ENCODE data around the gene RIGI. TPM values are rescaled to one million over a fixed set of nuclear protein-coding genes. Genes with fewer than 3 reads are reported as not detected.
A peak's percentile ranks its signal among the peaks of the same experiment; 100 is the strongest.
"Not testable (repeated sequence)": the region's sequence is repeated elsewhere in the genome, so short reads cannot be mapped to it uniquely, and the experiment has no call there.

Gene RIGI
- total RNA-seq = 17.3 and 18.0 TPM in 2 replicates
- polyA plus RNA-seq (2012) = 4.0 TPM

- peak; percentile 89 for DNase-seq (ENCODE audit: low read depth)
Observed at GRCh38 chr9:32526041-32526706, at the start of gene RIGI. Gene RIGI, minus strand, starts transcription at chr9:32526196. Its CDS starts 30 bp downstream, at chr9:32526166.

GRCh38 chr9:32574858-32575257, 48.9 kb upstream of the RIGI start:
- no peak for DNase-seq (ENCODE audit: low read depth)

GRCh38 chr9:32573821-32574220, 47.8 kb upstream of the RIGI start:
- no peak for DNase-seq (ENCODE audit: low read depth)

GRCh38 chr9:32572900-32573523, 47.0 kb upstream of the RIGI start, which contains the start of gene NDUFB6:
Gene NDUFB6, minus strand, starts transcription at chr9:32573159. Its CDS starts 99 bp downstream, at chr9:32573060.
- peak; percentile 96 for DNase-seq (ENCODE audit: low read depth)

GRCh38 chr9:32571969-32572899, 46.2 kb upstream of the RIGI start:
- DNase-seq (ENCODE audit: low read depth) = peak; percentile 77

GRCh38 chr9:32570262-32570661, 44.3 kb upstream of the RIGI start:
- DNase-seq (ENCODE audit: low read depth) = no peak

- DNase-seq (ENCODE audit: low read depth) = no peak
Observed at GRCh38 chr9:32566770-32567169, 40.8 kb upstream of the RIGI start.

GRCh38 chr9:32565967-32566366, 40.0 kb upstream of the RIGI start:
- DNase-seq (ENCODE audit: low read depth) = no peak

GRCh38 chr9:32558408-32558934, 32.5 kb upstream of the RIGI start:
- DNase-seq (ENCODE audit: low read depth) = no peak

GRCh38 chr9:32554591-32554990, 28.6 kb upstream of the RIGI start:
- DNase-seq (ENCODE audit: low read depth) = no peak

- DNase-seq (ENCODE audit: low read depth) = no peak
Observed at GRCh38 chr9:32554107-32554506, 28.1 kb upstream of the RIGI start.

- peak; percentile 90 for DNase-seq (ENCODE audit: low read depth)
Observed at GRCh38 chr9:32552172-32552872, 26.3 kb upstream of the RIGI start, which contains the start of the genes SMIM27 and TOPORS. Gene SMIM27, plus strand, starts transcription at chr9:32552327. Its CDS starts 108 bp downstream, at chr9:32552435. Gene TOPORS, minus strand, starts transcription at chr9:32552586. Its CDS starts 150 bp downstream, at chr9:32552436.

GRCh38 chr9:32551276-32552051, 25.5 kb upstream of the RIGI start:
- DNase-seq (ENCODE audit: low read depth) = peak; percentile 28

GRCh38 chr9:32550562-32551275, 24.7 kb upstream of the RIGI start:
- DNase-seq (ENCODE audit: low read depth) = peak; percentile 94

- DNase-seq (ENCODE audit: low read depth) = peak; percentile 34
Observed at GRCh38 chr9:32550150-32550561, 24.2 kb upstream of the RIGI start.

- not testable (repeated sequence) for DNase-seq (ENCODE audit: low read depth)
Observed at GRCh38 chr9:32548213-32548612, 22.2 kb upstream of the RIGI start.

- no peak for DNase-seq (ENCODE audit: low read depth)
Observed at GRCh38 chr9:32545884-32546283, 19.9 kb upstream of the RIGI start.

- DNase-seq (ENCODE audit: low read depth) = no peak
Observed at GRCh38 chr9:32543047-32543446, 17.1 kb upstream of the RIGI start.

- DNase-seq (ENCODE audit: low read depth) = no peak
Observed at GRCh38 chr9:32533816-32534215, 7.8 kb upstream of the RIGI start.
